Trophoblast cell (in vitro differentiated cells and primary cell): ENCODE results near the gene EPHB1.

Experiments
- DNase-seq, 2 donors: peaks; one replicate each; pipeline ENCODE4 v3.0.0-alpha.2; 2016
- H2AFZ ChIP-seq: 2 replicates; pipeline ENCODE4 v1.6.1; 2013; ENCODE audit warnings: low read length, moderate library complexity, mild to moderate bottlenecking; ENCODE audit not compliant: insufficient read depth, poor library complexity
- H2AK5ac ChIP-seq: 2 replicates; pipeline ENCODE4 v1.6.1; 2013; ENCODE audit warnings: mild to moderate bottlenecking, low read length
- H2BK120ac ChIP-seq: 2 replicates; pipeline ENCODE4 v1.6.1; 2013; ENCODE audit warnings: low read length, mild to moderate bottlenecking, moderate library complexity; ENCODE audit not compliant: insufficient read depth, poor library complexity
- H2BK12ac ChIP-seq: 2 replicates; pipeline ENCODE4 v1.6.1; 2013; ENCODE audit warnings: mild to moderate bottlenecking, low read length, moderate library complexity
- H2BK5ac ChIP-seq: 2 replicates; pipeline ENCODE4 v1.6.1; 2013; ENCODE audit warnings: low read length, low read depth, moderate library complexity, mild to moderate bottlenecking; ENCODE audit not compliant: poor library complexity
- H3K14ac ChIP-seq: 2 replicates; pipeline ENCODE4 v1.6.1; 2013; ENCODE audit warnings: mild to moderate bottlenecking, low read length
- H3K18ac ChIP-seq: 2 replicates; pipeline ENCODE4 v1.6.1; 2013; ENCODE audit warnings: mild to moderate bottlenecking, low read length
- H3K23ac ChIP-seq: 2 replicates; pipeline ENCODE4 v1.6.1; 2013; ENCODE audit warnings: low read length
- H3K27ac ChIP-seq: 2 replicates; pipeline ENCODE4 v1.5.1; 2013; ENCODE audit warnings: low read depth, mild to moderate bottlenecking, inconsistent platforms, low read length, moderate library complexity
- H3K27me3 ChIP-seq: 2 replicates; pipeline ENCODE4 v1.6.1; 2013; ENCODE audit warnings: inconsistent platforms, mild to moderate bottlenecking, low read length, moderate library complexity; ENCODE audit not compliant: insufficient read depth
- H3K36me3 ChIP-seq, 2 experiments: 1 replicate in 1 of 2; 2 replicates in 1 of 2; pipeline ENCODE4 v1.6.1; 2013; ENCODE audit warnings: low read length in 2 of 2, mild to moderate bottlenecking in 2 of 2, moderate library complexity in 1 of 2; ENCODE audit not compliant: insufficient read depth in 2 of 2, control insufficient read depth in 1 of 2
- H3K4ac ChIP-seq: 2 replicates; pipeline ENCODE4 v1.6.1; 2013; ENCODE audit warnings: low read depth, mild to moderate bottlenecking, low read length, moderate library complexity
- H3K4me1 ChIP-seq, 2 experiments: 1 replicate in 1 of 2; 2 replicates in 1 of 2; pipeline ENCODE4 v1.6.1; 2013; ENCODE audit warnings: low read length in 2 of 2, mild to moderate bottlenecking in 2 of 2, moderate library complexity in 1 of 2; ENCODE audit not compliant: insufficient read depth in 2 of 2, control insufficient read depth in 1 of 2
- H3K4me2 ChIP-seq: 2 replicates; pipeline ENCODE4 v1.6.1; 2013; ENCODE audit warnings: inconsistent platforms, mild to moderate bottlenecking, low read length, moderate library complexity
- H3K4me3 ChIP-seq: 2 replicates; pipeline ENCODE4 v1.5.1; 2013; ENCODE audit warnings: mild to moderate bottlenecking, low read depth, low read length, inconsistent platforms
- H3K79me1 ChIP-seq: one replicate; pipeline ENCODE4 v1.6.1; 2013; ENCODE audit warnings: low read length
- H3K79me2 ChIP-seq: 2 replicates; pipeline ENCODE4 v1.6.1; 2013; ENCODE audit warnings: low read length, mild to moderate bottlenecking; ENCODE audit not compliant: control insufficient read depth, insufficient read depth, poor library complexity
- H3K9ac ChIP-seq: 2 replicates; pipeline ENCODE4 v1.6.1; 2013; ENCODE audit warnings: mild to moderate bottlenecking, low read length
- H3K9me3 ChIP-seq: 2 replicates; pipeline ENCODE4 v1.6.1; 2013; ENCODE audit warnings: low read depth, mild to moderate bottlenecking, control low read depth, inconsistent platforms, low read length; ENCODE audit not compliant: insufficient read depth
- H4K12ac ChIP-seq: 2 replicates; pipeline ENCODE4 v1.6.1; 2013; ENCODE audit warnings: low read depth, mild to moderate bottlenecking, low read length, moderate library complexity
- H4K8ac ChIP-seq: 2 replicates; pipeline ENCODE4 v1.6.1; 2013; ENCODE audit warnings: low read depth, mild to moderate bottlenecking, low read length, moderate library complexity
- H4K91ac ChIP-seq: one replicate; pipeline ENCODE4 v1.6.1; 2013; ENCODE audit warnings: low read depth, mild to moderate bottlenecking, low read length, moderate library complexity
- WGBS: extraction: QIAGEN DNeasy Blood & Tissue Kit; methylation state at CpG from one replicate; pipeline ENCODE4 v1.1.7; 2013; ENCODE audit warnings: missing lambda C conversion rate; ENCODE audit not compliant: insufficient read length, insufficient coverage; ENCODE audit errors: extremely low coverage; 5-methylcytosine and 5-hydroxymethylcytosine counted together

EPHB1 gene

DNA sequence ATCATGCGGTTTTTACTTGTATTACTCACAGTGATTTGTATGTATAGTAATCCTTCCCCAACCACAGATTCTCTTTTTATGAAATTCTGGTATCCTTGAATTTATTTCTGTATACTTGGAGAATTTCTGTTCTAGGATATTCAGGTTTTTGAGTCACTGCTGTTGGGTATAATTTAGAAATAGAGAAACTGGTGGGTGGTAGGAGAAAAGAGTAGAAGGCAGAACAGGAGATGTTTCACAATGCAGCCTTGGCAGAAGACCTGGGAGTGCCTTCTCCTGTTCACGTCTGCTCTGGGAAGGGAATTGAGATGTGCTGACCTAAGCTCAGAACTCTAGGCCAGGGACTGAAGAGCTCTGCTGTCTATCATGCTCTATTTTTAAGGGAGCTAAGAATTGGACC lies 193.6 kb downstream of the EPHB1 start:
- Histone ChIP-seq H2BK120ac (no peak overlapping the region), H3K27me3 (no peaks in the 10 kb centered on the region), H3K4me1 (no peaks in the 10 kb centered on the region), H3K36me3 (no peaks in the 10 kb centered on the region), H2AK5ac (no peak overlapping the region), H2AFZ (no peak overlapping the region), H3K79me2 (no peaks in the 10 kb centered on the region), H3K18ac (no peak overlapping the region), H3K79me1 (no peaks in the 10 kb centered on the region), H2BK12ac (no peak overlapping the region), H3K23ac (peak overlapping the region; percentile 67), H3K4ac (no peak overlapping the region), H4K12ac (no peak overlapping the region), H3K27ac (no peak overlapping the region), H4K8ac (no peak overlapping the region), H3K4me2 (no peak overlapping the region), H3K4me3 (no peak overlapping the region), H3K14ac (no peak overlapping the region), H4K91ac (no peak overlapping the region), H2BK5ac (no peak overlapping the region), H3K9ac (no peak overlapping the region), H3K9me3 (no peaks in the 10 kb centered on the region)
- no peak for DNase-seq
- no CpG with 5 or more reads among the region's 2 CpGs for WGBS

GRCh38 chr3:134991003-134991402 lies 195.9 kb downstream of the EPHB1 start:
- Histone ChIP-seq H3K27me3 (no peaks in the 10 kb centered on the region), H3K9me3 (no peaks in the 10 kb centered on the region), H3K36me3 (no peaks in the 10 kb centered on the region), H2BK5ac (no peak overlapping the region), H3K9ac (no peak overlapping the region), H4K8ac (no peak overlapping the region), H2BK12ac (no peak overlapping the region), H3K18ac (no peak overlapping the region), H3K79me2 (no peaks in the 10 kb centered on the region), H3K23ac (no peak overlapping the region), H3K79me1 (no peaks in the 10 kb centered on the region), H4K12ac (no peak overlapping the region), H3K4me2 (no peak overlapping the region), H2BK120ac (no peak overlapping the region), H2AK5ac (no peak overlapping the region), H3K4me3 (no peak overlapping the region), H3K14ac (no peak overlapping the region), H3K4me1 (no peaks in the 10 kb centered on the region), H3K27ac (no peak overlapping the region), H3K4ac (no peak overlapping the region), H4K91ac (no peak overlapping the region), H2AFZ (no peak overlapping the region)
- DNase-seq = no peak
- no CpG with 5 or more reads among the region's 4 CpGs for WGBS

DNA sequence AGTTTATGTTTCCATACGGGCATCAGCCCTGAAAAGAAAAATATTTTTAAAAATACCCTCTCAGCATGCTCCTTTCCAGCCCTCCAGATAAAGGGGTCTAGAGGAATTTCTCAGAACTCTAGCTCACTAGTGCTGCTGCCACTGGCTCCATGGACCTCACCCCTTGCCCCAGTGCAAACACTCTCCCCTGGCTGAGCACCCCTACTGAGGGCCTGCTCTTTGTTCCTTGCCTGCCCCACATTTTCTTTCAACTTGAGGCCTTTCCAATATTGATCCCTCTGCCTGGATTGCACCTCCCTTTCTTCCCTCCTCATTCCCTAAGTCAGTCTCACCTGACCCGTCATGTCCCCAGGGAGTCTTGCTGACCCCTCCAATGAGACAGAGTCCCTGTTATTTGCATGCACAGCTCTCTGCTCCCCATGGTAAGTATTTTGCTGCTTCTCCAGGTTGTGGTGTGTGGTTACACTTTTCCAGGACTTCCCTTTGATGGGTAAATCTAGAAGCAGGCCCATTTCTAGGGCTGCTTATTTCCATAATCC lies 196.5 kb downstream of the EPHB1 start:
- Histone ChIP-seq H2BK120ac (no peak overlapping the region), H3K79me1 (no peaks in the 10 kb centered on the region), H2AFZ (no peak overlapping the region), H3K14ac (no peak overlapping the region), H3K9me3 (no peaks in the 10 kb centered on the region), H4K8ac (no peak overlapping the region), H2BK12ac (no peak overlapping the region), H3K18ac (no peak overlapping the region), H2BK5ac (no peak overlapping the region), H3K27ac (no peak overlapping the region), H2AK5ac (no peak overlapping the region), H4K12ac (no peak overlapping the region), H3K27me3 (no peaks in the 10 kb centered on the region), H3K4ac (no peak overlapping the region), H3K4me2 (no peak overlapping the region), H3K79me2 (no peaks in the 10 kb centered on the region), H4K91ac (no peak overlapping the region), H3K36me3 (no peaks in the 10 kb centered on the region), H3K9ac (no peak overlapping the region), H3K4me1 (no peaks in the 10 kb centered on the region), H3K4me3 (no peak overlapping the region), H3K23ac (no peak overlapping the region)
- no peak for DNase-seq
- no CpG with 5 or more reads among the region's 2 CpGs for WGBS

GRCh38 chr3:134992180-134992579 lies 197.1 kb downstream of the EPHB1 start:
- Histone ChIP-seq H2BK12ac (no peak overlapping the region), H3K23ac (no peak overlapping the region), H3K79me2 (no peaks in the 10 kb centered on the region), H3K36me3 (no peaks in the 10 kb centered on the region), H2BK5ac (no peak overlapping the region), H4K12ac (no peak overlapping the region), H3K4me2 (no peak overlapping the region), H3K18ac (no peak overlapping the region), H3K4ac (no peak overlapping the region), H2BK120ac (no peak overlapping the region), H2AK5ac (no peak overlapping the region), H4K91ac (no peak overlapping the region), H3K4me3 (no peak overlapping the region), H3K27ac (no peak overlapping the region), H3K14ac (no peak overlapping the region), H3K4me1 (no peaks in the 10 kb centered on the region), H3K9me3 (no peaks in the 10 kb centered on the region), H2AFZ (no peak overlapping the region), H3K9ac (no peak overlapping the region), H3K27me3 (no peaks in the 10 kb centered on the region), H4K8ac (no peak overlapping the region), H3K79me1 (no peaks in the 10 kb centered on the region)
- DNase-seq = no peak
- no CpG with 5 or more reads among the region's 7 CpGs for WGBS
